Suppressor macrophage treated with lipopolysaccharide for 1 hour (primary cell): Measurements from ENCODE around the gene HSPH1.
"Not testable (repeated sequence)": the region's sequence is repeated elsewhere in the genome, so short reads cannot be mapped to it uniquely, and the experiment has no call there.

Experiments used
- DNase-seq, 3 donors: peaks; one replicate each; pipeline ENCODE4 v3.0.0-alpha.2; 2020 to 2022

The HSPH1 gene

GRCh38 chr13:31161557-31162150, at the start of gene HSPH1:
HSPH1 (minus strand) TSS chr13:31161904; CDS start chr13:31161582, 322 bp downstream.
- DNase-seq = peak; percentile 99

DNA sequence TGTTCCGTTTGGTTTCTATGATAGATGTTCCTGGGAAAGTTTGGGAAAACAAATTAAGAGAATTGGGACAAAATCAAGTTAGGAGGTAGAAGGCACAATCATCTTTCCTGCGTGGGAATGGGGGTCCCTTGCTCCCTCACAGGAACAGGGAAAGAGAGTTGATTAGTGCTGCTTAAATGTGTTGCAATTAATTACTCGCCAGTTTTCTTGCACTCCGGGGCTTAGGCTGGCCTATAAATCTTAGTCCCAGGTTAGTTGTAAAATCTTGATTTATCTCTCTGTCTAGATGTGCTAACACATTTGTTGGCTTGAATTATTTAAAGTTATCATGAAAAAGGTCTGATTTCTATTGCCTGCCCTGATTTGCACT, 48.1 kb upstream of the HSPH1 start:
- DNase-seq = no peak

GRCh38 chr13:31209172-31209840, 47.6 kb upstream of the HSPH1 start:
- DNase-seq = no peak

- no peak for DNase-seq
Observed at GRCh38 chr13:31208559-31209122, 46.9 kb upstream of the HSPH1 start.

- DNase-seq = no peak
Observed at GRCh38 chr13:31207661-31208552, 46.2 kb upstream of the HSPH1 start.

GRCh38 chr13:31204592-31204991, 42.9 kb upstream of the HSPH1 start:
- peak; percentile 22 to 44 (median 31) for DNase-seq

DNA sequence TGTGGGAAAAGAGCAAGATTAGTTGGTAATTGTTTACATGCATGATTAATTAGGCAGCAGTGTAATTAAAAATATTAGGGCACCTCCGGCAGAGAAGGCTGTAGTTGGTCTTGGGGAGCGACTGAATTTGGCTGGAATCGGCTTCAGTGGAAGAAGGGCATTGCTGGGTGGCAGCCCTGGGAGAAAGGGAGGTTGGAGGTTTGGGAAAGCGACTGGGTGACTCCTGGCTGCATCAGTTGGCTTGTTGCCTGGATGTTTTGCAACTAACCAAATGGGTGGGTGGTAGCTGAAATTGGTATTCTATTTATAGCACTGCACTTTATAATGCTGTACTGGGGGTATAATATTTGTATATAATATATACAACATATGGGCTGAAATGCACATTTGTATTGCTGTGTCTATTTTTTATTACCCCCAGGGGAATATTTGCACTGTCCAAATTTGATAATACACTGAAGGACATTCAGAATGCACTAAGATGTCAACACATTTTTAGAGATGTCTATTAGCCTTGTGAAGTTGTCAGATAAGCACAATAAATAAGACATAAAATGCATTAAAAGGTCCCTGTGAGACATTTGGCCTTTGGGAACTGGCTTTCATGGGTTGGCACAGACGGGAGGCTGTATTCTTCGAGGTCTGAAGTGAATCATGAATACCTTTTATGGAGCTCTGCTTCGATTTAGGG, 39.8 kb upstream of the HSPH1 start:
- DNase-seq = peak; percentile 38 to 45 (median 39)

DNA sequence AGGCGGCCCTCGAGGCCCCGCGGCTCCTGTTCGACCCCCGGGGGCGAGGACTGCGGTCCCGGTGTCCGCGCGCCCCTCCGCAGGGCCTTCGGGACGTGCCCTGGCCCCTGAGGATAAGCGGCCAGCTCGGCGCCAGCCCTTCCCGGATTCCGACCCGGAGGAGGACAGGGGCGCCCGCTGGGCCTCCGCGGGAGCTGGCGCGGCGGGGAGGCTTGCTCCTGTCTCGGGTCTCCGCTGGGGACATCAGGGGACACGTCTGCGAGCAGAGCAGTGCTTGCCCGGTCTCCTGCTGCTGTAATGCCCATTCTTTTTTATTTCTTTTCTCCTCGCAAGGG, 38.9 kb upstream of the HSPH1 start:
- DNase-seq = peak in 2 of 3 donors; percentile 50 to 58

DNA sequence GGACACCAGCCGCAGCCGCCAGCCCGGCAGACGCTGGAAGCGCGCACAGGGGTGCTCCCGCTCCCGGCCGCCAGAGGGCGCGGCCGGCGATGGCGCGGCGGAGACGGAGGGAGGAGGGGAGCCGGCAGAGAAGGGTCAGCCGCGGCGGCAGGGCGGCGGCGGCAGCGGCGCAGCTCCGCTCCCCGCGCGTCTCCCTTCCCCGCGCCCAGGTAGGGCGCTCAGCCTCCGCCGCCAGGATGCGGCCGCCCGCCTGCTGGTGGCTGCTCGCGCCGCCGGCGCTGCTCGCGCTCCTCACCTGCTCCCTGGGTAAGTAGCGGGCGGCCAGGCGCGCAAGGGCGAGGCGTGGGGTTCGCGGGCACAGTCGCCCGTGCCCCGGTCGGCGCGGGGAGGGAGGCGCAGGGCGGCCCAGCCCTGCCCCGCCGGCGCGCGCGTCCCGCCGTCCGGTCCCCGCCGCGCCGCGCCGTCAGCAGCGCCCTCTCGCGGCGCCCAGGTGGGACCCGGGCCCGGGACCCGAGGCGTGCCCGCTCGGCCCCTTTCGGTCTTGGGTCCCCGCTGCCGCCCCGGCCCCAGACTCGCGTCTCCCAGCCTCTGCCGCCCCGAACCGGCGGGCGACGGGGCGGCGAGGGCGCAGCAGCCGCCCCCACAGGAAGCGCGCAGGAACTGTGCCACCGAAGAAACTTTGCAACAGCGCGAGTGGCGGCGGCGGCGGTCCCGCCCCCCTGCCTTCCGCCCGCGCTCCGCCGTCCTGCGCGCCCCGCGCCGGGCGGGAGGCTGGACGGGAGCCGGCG, 38.3 kb upstream of the HSPH1 start, which contains the start of gene B3GLCT:
B3GLCT (plus strand) TSS at position 127 of the 788 bp plus-strand sequence; CDS start at position 237, 110 bp downstream.
- DNase-seq = peak; percentile 82 to 93 (median 90)

GRCh38 chr13:31199527-31199848, 37.8 kb upstream of the HSPH1 start:
- DNase-seq = no peak

DNA sequence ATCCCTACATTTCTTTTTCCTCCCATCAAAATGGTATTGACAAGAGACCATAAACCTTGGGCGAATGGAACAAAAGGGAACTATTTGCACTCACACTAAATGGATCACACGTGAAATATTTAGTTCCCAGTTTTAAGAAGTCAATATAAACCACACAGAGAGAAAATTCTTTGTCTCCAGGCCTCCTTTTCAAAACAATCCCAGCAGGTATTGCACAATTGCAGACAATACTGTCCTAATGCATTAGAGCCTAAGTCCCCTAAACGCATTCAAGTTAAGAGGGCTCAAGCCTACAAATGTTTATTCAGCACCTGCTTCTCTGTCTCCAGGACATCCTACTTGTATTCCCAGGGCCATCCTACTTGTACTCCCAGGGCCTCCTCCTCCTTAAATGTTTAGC, 36.8 kb upstream of the HSPH1 start:
- DNase-seq = no peak

- no peak for DNase-seq
Observed at GRCh38 chr13:31196992-31197391, 35.3 kb upstream of the HSPH1 start.

- DNase-seq = peak; percentile 60 to 80 (median 75)
Observed at GRCh38 chr13:31195616-31196015, 33.9 kb upstream of the HSPH1 start.

DNA sequence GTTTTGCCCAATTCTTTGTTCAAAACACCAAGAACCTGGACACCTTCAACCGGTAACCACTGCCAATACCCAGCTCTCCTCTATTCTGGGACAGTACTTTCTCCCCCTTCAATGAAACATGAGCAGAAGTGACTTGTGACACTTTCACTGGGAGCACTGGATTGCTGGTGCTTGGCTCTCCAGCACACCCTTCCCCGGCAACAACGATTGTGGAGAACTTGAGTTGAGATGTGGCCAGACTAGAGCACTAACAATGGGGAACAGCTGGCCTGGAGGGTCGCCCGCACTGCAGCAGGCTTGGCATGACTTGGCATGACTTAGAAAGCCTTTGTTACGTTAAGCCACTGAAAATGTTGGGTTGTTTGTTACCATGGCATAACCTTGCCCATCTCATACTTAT, 30.6 kb upstream of the HSPH1 start:
- DNase-seq = no peak

GRCh38 chr13:31191748-31192147, 30.0 kb upstream of the HSPH1 start:
- DNase-seq = peak in 2 of 3 donors; percentile 15 to 23

GRCh38 chr13:31184981-31185645, 23.4 kb upstream of the HSPH1 start:
- no peak for DNase-seq

DNA sequence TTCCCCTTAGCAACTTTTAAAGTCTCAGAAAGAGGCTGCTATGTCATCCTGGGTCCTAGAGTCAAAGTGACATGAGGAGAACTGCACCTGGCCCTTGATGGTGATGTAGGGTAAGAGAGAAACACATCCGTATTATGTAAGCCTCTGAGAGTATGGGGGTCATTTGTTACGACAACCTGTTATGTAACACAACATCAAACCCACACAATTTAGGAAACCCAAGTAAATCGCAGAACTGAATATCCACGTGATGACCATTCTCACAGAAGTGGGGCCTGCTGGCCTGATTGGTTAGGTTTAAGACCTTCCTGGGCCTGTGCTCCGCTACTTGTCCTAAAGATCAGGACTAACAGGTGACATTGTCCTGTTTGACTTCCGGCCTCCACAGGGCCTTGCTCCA, 22.7 kb upstream of the HSPH1 start:
- no peak for DNase-seq

GRCh38 chr13:31182987-31183386, 21.3 kb upstream of the HSPH1 start:
- DNase-seq = no peak

- DNase-seq = no peak
Observed at GRCh38 chr13:31179754-31180153, 18.1 kb upstream of the HSPH1 start.

GRCh38 chr13:31179241-31179640, 17.5 kb upstream of the HSPH1 start:
- DNase-seq = no peak

DNA sequence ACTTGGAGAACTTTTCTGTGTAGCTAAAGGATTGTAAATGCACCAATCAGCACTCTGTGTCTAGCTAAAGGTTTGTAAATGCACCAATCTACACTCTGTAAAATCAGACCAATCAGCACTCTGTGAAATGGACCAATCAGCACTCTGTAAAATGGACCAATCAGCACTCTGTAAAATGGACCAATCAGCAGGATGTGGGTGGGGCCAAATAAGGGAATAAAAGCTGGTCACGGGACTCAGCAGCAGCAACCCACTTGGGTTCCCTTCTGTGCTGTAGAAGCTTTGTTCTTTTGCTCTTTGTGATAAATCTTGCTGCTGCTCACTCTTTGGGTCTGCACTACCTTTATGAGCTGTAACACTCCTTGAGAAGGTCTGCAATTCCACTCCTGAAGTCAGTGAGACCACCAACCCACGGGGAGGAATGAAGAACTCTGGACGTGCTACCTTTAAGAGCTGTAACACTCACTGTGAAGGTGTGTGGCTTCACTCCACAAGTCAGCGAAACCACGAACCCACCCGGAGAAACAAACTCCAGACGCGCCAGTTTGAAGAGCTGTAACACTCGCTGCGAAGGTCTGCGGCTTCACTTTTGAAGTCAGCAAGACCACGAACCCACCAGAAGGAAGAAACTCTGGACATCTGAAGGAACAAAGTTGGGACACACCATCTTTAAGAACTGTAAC, 16.2 kb upstream of the HSPH1 start:
- DNase-seq = not testable (repeated sequence)
